Measurements from ENCODE around the gene CAPSL. TPM values are rescaled to one million over a fixed set of nuclear protein-coding genes. Genes with fewer than 3 reads are reported as not detected.
A peak's percentile ranks its signal among the peaks of the same experiment; 100 is the strongest.
"Not testable (repeated sequence)": the region's sequence is repeated elsewhere in the genome, so short reads cannot be mapped to it uniquely, and the experiment has no call there.

The CAPSL gene
- total and polyA plus RNA-seq, 2 experiments from 2014 or later, result not detected

DNA sequence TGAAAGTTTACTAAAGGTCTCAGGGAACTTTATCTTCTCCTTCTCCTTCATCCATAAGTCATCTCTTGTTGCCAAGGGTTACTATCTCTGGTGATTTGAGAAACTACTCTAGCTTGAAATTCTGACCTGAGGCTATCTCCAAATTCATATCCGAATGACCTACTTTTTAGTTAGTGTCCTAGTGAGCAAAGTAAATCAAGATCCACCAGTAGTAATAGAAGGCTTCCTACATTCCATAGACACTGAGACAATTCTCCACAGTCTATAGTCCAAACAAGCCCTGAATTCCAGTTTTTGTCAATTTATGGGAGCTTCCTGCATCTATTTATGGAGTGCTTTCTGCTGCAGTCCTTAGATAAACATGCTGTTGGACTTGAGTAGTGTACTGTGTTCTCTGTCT lies 76.7 kb downstream of the CAPSL start:
- Histone ChIP-seq H3K9me3 (ENCODE audit: low read depth) (no peaks in the 10 kb centered on the region), H3K4me3 (no peak overlapping the region), H3K27ac (no peak overlapping the region), H3K36me3 (no peaks in the 10 kb centered on the region), H3K4me1 (ENCODE audit: low read depth) (no peaks in the 10 kb centered on the region), H3K27me3 (no peaks in the 10 kb centered on the region)
- TF ChIP-seq, protein P1, sequence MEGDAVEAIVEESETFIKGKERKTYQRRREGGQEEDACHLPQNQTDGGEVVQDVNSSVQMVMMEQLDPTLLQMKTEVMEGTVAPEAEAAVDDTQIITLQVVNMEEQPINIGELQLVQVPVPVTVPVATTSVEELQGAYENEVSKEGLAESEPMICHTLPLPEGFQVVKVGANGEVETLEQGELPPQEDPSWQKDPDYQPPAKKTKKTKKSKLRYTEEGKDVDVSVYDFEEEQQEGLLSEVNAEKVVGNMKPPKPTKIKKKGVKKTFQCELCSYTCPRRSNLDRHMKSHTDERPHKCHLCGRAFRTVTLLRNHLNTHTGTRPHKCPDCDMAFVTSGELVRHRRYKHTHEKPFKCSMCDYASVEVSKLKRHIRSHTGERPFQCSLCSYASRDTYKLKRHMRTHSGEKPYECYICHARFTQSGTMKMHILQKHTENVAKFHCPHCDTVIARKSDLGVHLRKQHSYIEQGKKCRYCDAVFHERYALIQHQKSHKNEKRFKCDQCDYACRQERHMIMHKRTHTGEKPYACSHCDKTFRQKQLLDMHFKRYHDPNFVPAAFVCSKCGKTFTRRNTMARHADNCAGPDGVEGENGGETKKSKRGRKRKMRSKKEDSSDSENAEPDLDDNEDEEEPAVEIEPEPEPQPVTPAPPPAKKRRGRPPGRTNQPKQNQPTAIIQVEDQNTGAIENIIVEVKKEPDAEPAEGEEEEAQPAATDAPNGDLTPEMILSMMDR (IDR thresholded peaks at IDR 0.05; ENCODE audit: low read depth, low read length), result no peak
- no peak for DNase-seq (ENCODE audit: low read depth in 1 of 2, low spot score in 1 of 2)

DNA sequence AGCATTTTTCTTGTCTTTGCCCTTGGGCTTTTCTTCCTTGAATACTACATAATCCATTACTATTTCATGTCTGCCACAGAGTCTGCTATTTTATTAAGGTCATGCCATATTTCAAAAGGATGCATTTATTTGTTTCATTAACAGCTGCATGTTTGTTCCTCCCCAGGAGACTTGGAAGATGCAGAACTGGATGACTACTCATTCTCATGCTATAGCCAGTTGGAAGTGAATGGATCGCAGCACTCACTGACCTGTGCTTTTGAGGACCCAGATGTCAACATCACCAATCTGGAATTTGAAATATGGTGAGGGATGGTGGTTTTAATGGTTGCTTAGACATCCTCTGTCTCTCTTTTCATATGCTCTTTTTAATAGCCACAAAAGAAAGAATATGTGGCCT lies 77.7 kb downstream of the CAPSL start:
- Histone ChIP-seq H3K4me1 (ENCODE audit: low read depth) (no peaks in the 10 kb centered on the region), H3K27ac (no peak overlapping the region), H3K9me3 (ENCODE audit: low read depth) (no peaks in the 10 kb centered on the region), H3K4me3 (no peak overlapping the region), H3K27me3 (no peaks in the 10 kb centered on the region), H3K36me3 (no peaks in the 10 kb centered on the region)
- no peak for DNase-seq (ENCODE audit: low read depth in 1 of 2, low spot score in 1 of 2)
- TF ChIP-seq, protein P1 (IDR thresholded peaks at IDR 0.05; ENCODE audit: low read depth, low read length), result no peak

DNA sequence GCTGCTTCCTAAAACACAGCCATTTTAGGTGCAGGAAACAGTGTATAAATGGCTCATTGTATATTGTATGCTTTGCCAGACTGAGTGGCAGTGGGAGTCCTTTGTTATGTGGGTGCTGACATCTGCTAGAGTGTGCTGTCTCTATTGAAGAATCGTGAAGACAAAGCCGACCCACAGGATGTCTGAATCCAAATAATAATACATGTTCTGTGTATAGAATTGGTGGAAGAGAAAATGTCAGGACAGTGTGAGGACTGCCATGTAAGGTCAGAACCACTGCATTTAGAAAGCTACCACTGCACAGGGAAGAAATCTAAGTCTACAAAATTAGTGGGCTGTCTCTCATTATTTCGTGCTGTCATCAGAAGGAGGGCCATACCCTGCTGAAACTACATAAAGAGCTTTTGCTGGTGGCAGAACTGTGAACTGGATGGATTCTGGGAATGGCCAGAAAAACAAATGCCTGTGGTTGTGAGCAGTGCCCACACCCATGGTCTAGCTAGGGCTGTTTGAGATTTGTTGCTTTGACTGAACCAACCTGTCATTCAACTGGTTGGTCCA lies 79.2 kb downstream of the CAPSL start:
- no peaks in the 10 kb centered on the region for H3K36me3 ChIP-seq
- H3K27ac ChIP-seq, result no peak overlapping the region
- H3K27me3 ChIP-seq, result no peaks in the 10 kb centered on the region
- no peaks in the 10 kb centered on the region for H3K4me1 ChIP-seq (ENCODE audit: low read depth)
- TF ChIP-seq, protein P1 (IDR thresholded peaks at IDR 0.05; ENCODE audit: low read depth, low read length), result no peak
- no peak overlapping the region for H3K4me3 ChIP-seq
- H3K9me3 ChIP-seq (ENCODE audit: low read depth), result no peaks in the 10 kb centered on the region
- DNase-seq (ENCODE audit: low read depth in 1 of 2, low spot score in 1 of 2), result peak in 1 of 2 donors; percentile 25

DNA sequence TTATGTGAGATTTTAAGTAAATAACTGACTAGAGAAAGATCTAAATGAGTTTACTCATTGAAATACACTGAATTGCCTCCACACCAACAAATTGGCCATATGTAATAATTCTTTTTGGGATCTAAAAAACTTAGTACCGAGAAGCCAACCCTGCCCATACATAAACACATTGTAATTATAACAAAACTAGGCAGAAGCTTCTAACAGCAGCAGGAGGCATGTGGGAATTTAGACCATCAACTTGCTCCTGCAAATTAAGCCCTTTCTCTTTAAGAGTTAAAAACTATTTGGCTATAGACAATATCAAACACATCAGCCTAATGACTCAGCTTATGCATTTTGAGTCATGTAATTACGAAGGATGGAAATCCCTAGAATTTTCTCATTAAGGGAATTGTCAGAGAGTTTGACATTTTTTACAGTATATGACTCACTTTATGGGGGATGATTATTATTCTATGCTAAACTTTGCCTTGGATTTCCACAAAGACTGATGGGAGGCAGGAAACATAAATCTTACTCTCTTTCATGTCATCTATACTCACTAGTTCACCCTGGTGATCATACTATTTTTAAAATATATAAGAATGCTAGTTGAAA lies 80.7 kb downstream of the CAPSL start:
- Histone ChIP-seq H3K27ac (no peak overlapping the region), H3K4me3 (no peak overlapping the region), H3K9me3 (ENCODE audit: low read depth) (no peaks in the 10 kb centered on the region), H3K4me1 (ENCODE audit: low read depth) (no peaks in the 10 kb centered on the region), H3K36me3 (no peaks in the 10 kb centered on the region), H3K27me3 (no peaks in the 10 kb centered on the region)
- peak in 1 of 2 donors; percentile 62 for DNase-seq (ENCODE audit: low read depth in 1 of 2, low spot score in 1 of 2)
- TF ChIP-seq, protein P1 (IDR thresholded peaks at IDR 0.05; ENCODE audit: low read depth, low read length), result no peak

DNA sequence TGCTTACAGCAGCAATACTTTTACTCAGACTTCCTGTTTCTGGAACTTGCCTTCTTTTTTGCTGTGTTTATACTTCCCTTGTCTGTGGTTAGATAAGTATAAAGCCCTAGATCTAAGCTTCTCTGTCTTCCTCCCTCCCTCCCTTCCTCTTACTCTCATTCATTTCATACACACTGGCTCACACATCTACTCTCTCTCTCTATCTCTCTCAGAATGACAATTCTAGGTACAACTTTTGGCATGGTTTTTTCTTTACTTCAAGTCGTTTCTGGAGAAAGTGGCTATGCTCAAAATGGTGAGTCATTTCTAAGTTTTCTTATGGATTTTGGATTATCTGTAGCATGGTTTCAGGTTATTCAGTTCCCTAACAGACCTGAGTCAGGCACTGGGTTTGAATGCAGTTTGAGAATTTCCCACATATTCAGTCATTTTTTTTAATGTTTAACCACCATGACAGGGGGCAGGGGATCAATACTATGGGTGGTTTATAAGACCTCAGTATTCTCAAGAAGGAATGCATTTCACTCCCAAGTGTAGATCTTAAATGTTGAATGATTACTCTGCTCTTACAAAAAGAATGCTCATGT lies 81.6 kb downstream of the CAPSL start, which contains the start of gene IL7R:
IL7R (plus strand) TSS at position 127 of the 587 bp plus-strand sequence; CDS start at position 214, 87 bp downstream.
- H3K27me3 ChIP-seq, result no peaks in the 10 kb centered on the region
- no peaks in the 10 kb centered on the region for H3K9me3 ChIP-seq (ENCODE audit: low read depth)
- no peaks in the 10 kb centered on the region for H3K4me1 ChIP-seq (ENCODE audit: low read depth)
- H3K27ac ChIP-seq, result no peak within 1 kb of the TSS
- H3K4me3 ChIP-seq, result no peak within 1 kb of the TSS
- no peaks in the 10 kb centered on the region for H3K36me3 ChIP-seq
- peak in 1 of 2 donors; percentile 56 for DNase-seq (ENCODE audit: low read depth in 1 of 2, low spot score in 1 of 2)
- TF ChIP-seq, protein P1 (IDR thresholded peaks at IDR 0.05; ENCODE audit: low read depth, low read length), result no peak

DNA sequence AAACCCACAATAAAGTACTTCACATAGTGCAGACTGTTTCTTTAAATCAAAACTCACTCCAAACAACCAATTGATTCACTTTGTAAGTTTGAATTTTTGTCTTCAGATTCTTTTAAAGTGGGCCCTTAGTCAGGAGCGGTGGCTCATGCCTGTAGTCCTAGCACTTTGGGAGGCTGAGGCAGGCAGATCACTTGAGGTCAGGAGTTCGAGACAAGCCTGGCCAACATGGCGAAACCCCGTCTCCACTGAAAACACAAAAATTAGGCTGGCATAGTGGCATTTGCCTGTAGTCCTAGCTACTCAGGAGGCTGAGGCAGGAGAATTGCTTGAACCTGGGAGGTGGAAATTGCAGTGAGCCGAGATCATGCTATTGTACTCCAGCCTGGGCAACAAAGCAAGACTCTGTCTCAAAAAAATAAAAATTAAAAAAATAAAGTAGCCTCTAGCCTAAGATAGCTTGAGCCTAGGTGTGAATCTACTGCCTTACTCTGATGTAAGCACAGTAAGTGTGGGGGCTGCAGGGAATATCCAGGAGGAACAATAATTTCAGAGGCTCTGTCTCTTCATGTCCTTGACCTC lies 82.1 kb downstream of the CAPSL start:
- not testable (repeated sequence) for H3K27ac ChIP-seq

More for the DNA sequence above, 82.1 kb downstream of the CAPSL start:
- H3K27me3 ChIP-seq; H3K9me3 ChIP-seq (ENCODE audit: low read depth); DNase-seq (ENCODE audit: low read depth in 1 of 2, low spot score in 1 of 2); H3K36me3 ChIP-seq; H3K4me1 ChIP-seq (ENCODE audit: low read depth); H3K4me3 ChIP-seq: not testable (repeated sequence)
